Neuronal stem cell (in vitro differentiated cells): Measurements from ENCODE around the gene JPH3.
A peak's percentile ranks its signal among the peaks of the same experiment; 100 is the strongest.

Experiments
- DNase-seq: peaks from one replicate; pipeline ENCODE4 v3.0.0-alpha.2; 2013; ENCODE audit warnings: low spot score
- H2AFZ ChIP-seq: one replicate; pipeline ENCODE4 v1.6.1; 2013; ENCODE audit warnings: mild to moderate bottlenecking, low read length, inconsistent platforms
- H2AK5ac ChIP-seq: 2 replicates; pipeline ENCODE4 v1.6.1; 2013; ENCODE audit warnings: low read depth, mild to moderate bottlenecking, inconsistent platforms, low read length, moderate library complexity, mixed read lengths
- H2BK120ac ChIP-seq: 2 replicates; pipeline ENCODE4 v1.6.1; 2013; ENCODE audit warnings: low read depth, mild to moderate bottlenecking, inconsistent platforms, low read length, moderate library complexity, mixed read lengths
- H2BK12ac ChIP-seq: one replicate; pipeline ENCODE4 v1.6.1; 2013; ENCODE audit warnings: low read length, inconsistent platforms
- H2BK15ac ChIP-seq: 2 replicates; pipeline ENCODE4 v1.6.1; 2013; ENCODE audit warnings: mild to moderate bottlenecking, low read length, inconsistent platforms, mixed read lengths
- H2BK5ac ChIP-seq: one replicate; pipeline ENCODE4 v1.6.1; 2013; ENCODE audit warnings: inconsistent platforms, mild to moderate bottlenecking, low read length, moderate library complexity
- H3K14ac ChIP-seq: one replicate; pipeline ENCODE4 v1.6.1; 2013; ENCODE audit warnings: low read length, inconsistent platforms
- H3K18ac ChIP-seq: 2 replicates; pipeline ENCODE4 v1.6.1; 2013; ENCODE audit warnings: low read length, inconsistent platforms
- H3K23ac ChIP-seq: 2 replicates; pipeline ENCODE4 v1.6.1; 2013; ENCODE audit warnings: low read depth, mild to moderate bottlenecking, mixed read lengths, low read length, inconsistent platforms; ENCODE audit not compliant: poor library complexity
- H3K27ac ChIP-seq: replicated peaks from 3 replicates; pipeline ENCODE4 v1.5.1; 2013; ENCODE audit warnings: low read length, inconsistent platforms
- H3K27me3 ChIP-seq, 3 experiments: 2 replicates each; pipeline ENCODE4 v1.6.1; 2013; ENCODE audit warnings: low read length in 3 of 3, mild to moderate bottlenecking in 2 of 3, inconsistent platforms in 1 of 3, low read depth in 1 of 3, mixed read lengths in 1 of 3, moderate library complexity in 1 of 3; ENCODE audit not compliant: control insufficient read depth in 3 of 3, insufficient read depth in 3 of 3
- H3K36me3 ChIP-seq, 2 donors: replicated peaks in 1 of 2; 2 replicates each; pipeline ENCODE4 v1.6.1; 2013; ENCODE audit warnings: low read length in 2 of 2; ENCODE audit not compliant: control insufficient read depth in 2 of 2, insufficient read depth in 2 of 2
- H3K4ac ChIP-seq: 2 replicates; pipeline ENCODE4 v1.6.1; 2013; ENCODE audit warnings: inconsistent platforms, mild to moderate bottlenecking, low read length, moderate library complexity
- H3K4me1 ChIP-seq, 2 donors: 1 replicate in 1 of 2; 2 replicates in 1 of 2; pipeline ENCODE4 v1.6.1; 2013; ENCODE audit warnings: low read length in 2 of 2, low read depth in 1 of 2; ENCODE audit not compliant: control insufficient read depth in 2 of 2, insufficient read depth in 1 of 2
- H3K4me2 ChIP-seq: one replicate; pipeline ENCODE4 v1.6.1; 2013; ENCODE audit warnings: mild to moderate bottlenecking, low read length, inconsistent platforms; ENCODE audit not compliant: insufficient read depth, poor library complexity, severe bottlenecking
- H3K4me3 ChIP-seq, 2 donors: 2 replicates each; pipeline ENCODE4 v1.5.1; 2013; ENCODE audit warnings: low read length in 2 of 2, mild to moderate bottlenecking in 2 of 2, inconsistent platforms in 1 of 2, moderate library complexity in 1 of 2
- H3K79me1 ChIP-seq: one replicate; pipeline ENCODE4 v1.6.1; 2013; ENCODE audit warnings: low read depth, mild to moderate bottlenecking, inconsistent platforms, low read length, moderate library complexity
- H3K9ac ChIP-seq: one replicate; pipeline ENCODE4 v1.6.1; 2013; ENCODE audit warnings: mild to moderate bottlenecking, low read depth, low read length, inconsistent platforms; ENCODE audit not compliant: poor library complexity
- H3K9me3 ChIP-seq, 2 donors: replicated peaks in 1 of 2; 2 replicates each; pipeline versions ENCODE3 to v1.6.1; 2013; ENCODE audit warnings: low read length in 2 of 2, mild to moderate bottlenecking in 2 of 2, inconsistent platforms in 1 of 2, low read depth in 1 of 2, mixed read lengths in 1 of 2, moderate library complexity in 1 of 2; ENCODE audit not compliant: control insufficient read depth in 2 of 2, insufficient read depth in 1 of 2
- H4K8ac ChIP-seq: one replicate; pipeline ENCODE4 v1.6.1; 2013; ENCODE audit warnings: low read depth, mild to moderate bottlenecking, inconsistent platforms, low read length, moderate library complexity
- H4K91ac ChIP-seq: one replicate; pipeline ENCODE4 v1.6.1; 2013; ENCODE audit warnings: low read length, low read depth, mild to moderate bottlenecking, inconsistent platforms; ENCODE audit not compliant: poor library complexity
- WGBS, 2 donors: extraction: QIAGEN DNeasy Blood & Tissue Kit; methylation state at CpG; one replicate each; pipeline ENCODE4 v1.1.7; 2013; ENCODE audit warnings: missing lambda C conversion rate in 2 of 2, mixed read lengths in 1 of 2; ENCODE audit not compliant: insufficient read length in 2 of 2, insufficient replicate concordance in 1 of 2; ENCODE audit errors: extremely low coverage in 2 of 2; 5-methylcytosine and 5-hydroxymethylcytosine counted together

Gene JPH3

DNA sequence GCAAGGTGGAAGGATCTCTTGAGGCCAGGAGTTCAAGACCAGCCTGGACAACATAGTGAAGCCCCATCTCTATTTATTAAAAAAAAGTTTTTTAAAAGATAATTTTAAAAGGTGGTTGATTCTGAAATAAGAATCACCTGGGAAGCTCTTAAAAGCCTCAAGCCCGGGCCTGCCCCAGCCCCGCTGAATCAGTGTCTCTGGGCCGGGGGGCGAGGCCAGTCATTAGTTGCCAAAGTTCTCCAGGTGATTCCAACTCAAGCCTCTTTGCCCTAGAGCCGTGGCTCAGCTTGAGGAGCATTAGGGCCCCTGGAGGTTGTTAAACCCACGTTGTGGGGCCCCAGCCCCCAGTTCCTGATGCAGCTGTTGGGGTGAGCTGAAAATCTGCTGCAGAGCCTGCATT lies 24.6 kb downstream of the JPH3 start:
- no peak overlapping the region for H3K4ac ChIP-seq
- no peak overlapping the region for H3K18ac ChIP-seq
- H3K9ac ChIP-seq = no peak overlapping the region
- peaks cover 0 to 1% of the 10 kb centered on the region in 2 donors for H3K36me3 ChIP-seq
- H3K23ac ChIP-seq = peak overlapping the region; percentile 28
- H2BK15ac ChIP-seq = no peak overlapping the region
- no peak overlapping the region for H3K27ac ChIP-seq
- H2BK120ac ChIP-seq = no peak overlapping the region
- H3K4me3 ChIP-seq = no peak overlapping the region
- no peak overlapping the region for H2BK5ac ChIP-seq
- no peak overlapping the region for H3K4me2 ChIP-seq
- H3K4me1 ChIP-seq = no peaks in the 10 kb centered on the region
- no peak overlapping the region for H2AFZ ChIP-seq
- WGBS, 2 donors = no CpG with 5 or more reads among the region's 6 CpGs
- H4K91ac ChIP-seq = no peak overlapping the region
- H3K9me3 ChIP-seq = peaks cover 2 to 5% of the 10 kb centered on the region in 2 donors
- peaks cover 7% of the 10 kb centered on the region for H3K79me1 ChIP-seq
- no peak overlapping the region for H2AK5ac ChIP-seq
- no peak overlapping the region for H2BK12ac ChIP-seq
- H4K8ac ChIP-seq = no peak overlapping the region
- peaks cover 0 to 7% (median 0%) of the 10 kb centered on the region in 3 experiments for H3K27me3 ChIP-seq
- H3K14ac ChIP-seq = no peak overlapping the region
- no peak for DNase-seq

DNA sequence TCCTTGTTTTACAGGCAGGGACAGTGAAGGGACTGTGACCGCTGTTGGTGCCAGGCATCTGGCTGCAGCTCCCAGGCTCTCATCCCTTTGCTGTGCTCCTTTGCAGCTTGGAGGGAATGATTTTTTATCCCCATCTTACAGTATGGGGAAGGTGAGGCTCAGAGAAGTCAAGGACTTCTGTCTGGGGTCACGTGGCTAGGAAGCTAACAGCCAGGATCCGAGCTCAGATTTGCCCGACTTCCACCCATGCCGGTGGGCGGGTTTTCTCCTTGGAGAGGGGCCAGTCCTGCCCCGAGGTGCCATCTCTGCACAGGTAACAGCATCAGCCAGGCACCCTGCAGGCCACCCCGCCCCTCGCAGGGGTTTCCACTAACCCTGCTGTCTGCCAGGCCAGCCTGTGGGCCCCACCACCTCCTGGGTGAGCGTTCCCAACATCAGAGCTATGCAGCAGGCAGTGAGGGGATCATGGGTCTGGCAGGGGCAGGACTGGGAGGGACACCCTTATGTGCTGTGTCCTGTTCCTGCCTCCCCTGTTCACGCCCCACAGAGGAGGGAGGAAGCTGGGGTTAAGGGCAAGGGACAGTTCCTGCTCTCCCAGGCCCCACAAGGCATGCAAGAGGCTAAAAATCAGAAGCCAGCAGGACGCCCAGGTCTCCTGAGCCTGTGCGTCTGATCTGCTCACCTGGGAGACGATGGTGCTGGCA lies 25.4 kb downstream of the JPH3 start:
- H2AK5ac ChIP-seq = peak overlapping the region; percentile 41
- H2BK15ac ChIP-seq = no peak overlapping the region
- H3K4me1 ChIP-seq = no peaks in the 10 kb centered on the region
- H4K8ac ChIP-seq = no peak overlapping the region
- H3K4me2 ChIP-seq = no peak overlapping the region
- DNase-seq = no peak
- peak overlapping the region; percentile 89 for H3K18ac ChIP-seq
- no peak overlapping the region for H3K23ac ChIP-seq
- no peak overlapping the region for H3K14ac ChIP-seq
- peaks cover 0 to 1% of the 10 kb centered on the region in 2 donors for H3K36me3 ChIP-seq
- H2AFZ ChIP-seq = no peak overlapping the region
- no peak overlapping the region for H3K4ac ChIP-seq
- H3K9me3 ChIP-seq = peaks cover 2 to 5% of the 10 kb centered on the region in 2 donors
- no peak overlapping the region for H4K91ac ChIP-seq
- peaks cover 4% of the 10 kb centered on the region for H3K79me1 ChIP-seq
- no peak overlapping the region for H2BK120ac ChIP-seq
- H3K4me3 ChIP-seq = no peak overlapping the region
- peak overlapping the region; percentile 50 for H3K9ac ChIP-seq
- no peak overlapping the region for H2BK12ac ChIP-seq
- H3K27me3 ChIP-seq = peaks cover 0 to 5% (median 0%) of the 10 kb centered on the region in 3 experiments
- no peak overlapping the region for H2BK5ac ChIP-seq
- no peak overlapping the region for H3K27ac ChIP-seq
- WGBS, 2 donors = no CpG with 5 or more reads among the region's 14 CpGs

DNA sequence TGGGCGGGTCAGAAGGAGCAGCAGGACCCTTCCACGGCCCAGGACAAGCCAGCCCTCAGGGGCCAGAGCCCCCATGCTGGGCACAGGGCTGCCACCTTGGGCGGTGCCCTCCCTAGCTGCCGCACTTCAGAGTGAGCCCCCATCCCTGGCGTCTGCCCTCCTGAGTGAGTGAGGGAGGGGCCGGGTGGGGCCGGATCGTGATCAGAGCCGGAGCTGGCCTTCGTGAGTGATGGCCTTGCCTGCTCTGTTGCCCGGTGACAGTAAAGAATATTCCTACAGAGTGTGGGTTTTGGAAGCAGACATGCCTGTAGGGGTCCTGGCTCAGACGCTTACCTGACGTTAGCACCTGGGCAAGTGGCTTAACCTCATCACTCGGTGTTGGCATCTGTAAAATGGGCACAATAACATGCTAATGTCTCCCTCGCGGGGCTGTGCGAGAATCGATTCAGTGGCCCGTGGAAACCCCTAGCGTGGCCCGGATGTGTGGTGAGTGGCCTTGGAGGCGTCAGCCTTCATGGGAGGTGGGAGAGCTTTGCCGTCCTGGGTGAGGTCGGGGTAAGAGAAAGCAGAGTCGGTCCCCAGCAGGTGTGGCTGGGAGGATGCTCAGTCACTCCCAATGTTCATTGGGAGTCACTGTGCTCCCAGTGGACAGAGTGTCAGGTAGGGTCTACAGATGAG lies 26.1 kb downstream of the JPH3 start:
- no peak overlapping the region for H2BK15ac ChIP-seq
- H2AFZ ChIP-seq = no peak overlapping the region
- no peak overlapping the region for H3K4me2 ChIP-seq
- H2AK5ac ChIP-seq = peak overlapping the region; percentile 41
- no peak overlapping the region for H2BK5ac ChIP-seq
- no peak overlapping the region for H2BK120ac ChIP-seq
- WGBS, 2 donors = no CpG with 5 or more reads among the region's 25 CpGs
- H4K91ac ChIP-seq = no peak overlapping the region
- H2BK12ac ChIP-seq = no peak overlapping the region
- H3K27me3 ChIP-seq = peaks cover 0 to 5% (median 0%) of the 10 kb centered on the region in 3 experiments
- H3K79me1 ChIP-seq = no peaks in the 10 kb centered on the region
- no peak overlapping the region for H4K8ac ChIP-seq
- no peak overlapping the region for H3K27ac ChIP-seq
- peaks cover 0 to 1% of the 10 kb centered on the region in 2 donors for H3K36me3 ChIP-seq
- no peak for DNase-seq
- no peaks in the 10 kb centered on the region for H3K4me1 ChIP-seq
- H3K9me3 ChIP-seq = peaks cover 2 to 5% of the 10 kb centered on the region in 2 donors
- H3K4me3 ChIP-seq = no peak overlapping the region
- peak overlapping the region; percentile 32 for H3K18ac ChIP-seq
- H3K23ac ChIP-seq = no peak overlapping the region
- no peak overlapping the region for H3K4ac ChIP-seq
- no peak overlapping the region for H3K9ac ChIP-seq
- H3K14ac ChIP-seq = no peak overlapping the region

DNA sequence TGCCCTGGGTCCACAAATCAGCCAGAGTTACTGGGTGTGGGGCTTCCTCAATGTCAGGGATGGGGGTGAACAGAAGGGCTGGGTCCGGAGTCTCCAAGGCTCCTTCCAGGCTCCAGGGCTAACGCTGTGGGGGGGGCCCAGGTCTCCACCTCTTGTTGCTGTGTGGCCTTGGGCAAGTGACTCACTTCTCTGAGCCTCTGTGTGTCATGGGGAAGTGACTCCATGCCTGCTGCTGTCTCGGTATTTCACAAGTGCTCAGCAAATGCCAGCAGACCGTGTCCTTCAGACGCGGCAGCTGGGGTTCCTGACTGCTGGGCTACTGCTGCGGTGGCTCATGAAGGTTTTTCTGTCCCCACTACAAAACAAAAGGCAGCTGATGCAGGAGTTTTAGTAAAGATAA lies 26.6 kb downstream of the JPH3 start:
- Histone ChIP-seq H2AK5ac (no peak overlapping the region), H3K36me3 (peaks cover 0 to 1% of the 10 kb centered on the region in 2 donors), H2BK120ac (no peak overlapping the region), H3K4me3 (no peak overlapping the region), H2AFZ (no peak overlapping the region), H3K4me1 (no peaks in the 10 kb centered on the region), H3K79me1 (no peaks in the 10 kb centered on the region), H3K4me2 (no peak overlapping the region), H3K9ac (no peak overlapping the region), H2BK15ac (no peak overlapping the region), H3K18ac (no peak overlapping the region), H3K9me3 (peaks cover 2 to 5% of the 10 kb centered on the region in 2 donors), H4K8ac (no peak overlapping the region), H3K14ac (no peak overlapping the region), H3K27ac (no peak overlapping the region), H2BK5ac (no peak overlapping the region), H3K23ac (peak overlapping the region; percentile 22), H4K91ac (no peak overlapping the region), H3K27me3 (peaks cover 0 to 5% (median 0%) of the 10 kb centered on the region in 3 experiments), H2BK12ac (no peak overlapping the region), H3K4ac (no peak overlapping the region)
- WGBS, 2 donors = no CpG with 5 or more reads among the region's 7 CpGs
- DNase-seq = no peak
